NCI-H1105 (cell line): ENCODE results near the gene MCC.

Experiments used
- DNase-seq: peaks from one replicate; lab custom pipeline; 2025; lab: John Stamatoyannopoulos, UW

The MCC gene

DNA sequence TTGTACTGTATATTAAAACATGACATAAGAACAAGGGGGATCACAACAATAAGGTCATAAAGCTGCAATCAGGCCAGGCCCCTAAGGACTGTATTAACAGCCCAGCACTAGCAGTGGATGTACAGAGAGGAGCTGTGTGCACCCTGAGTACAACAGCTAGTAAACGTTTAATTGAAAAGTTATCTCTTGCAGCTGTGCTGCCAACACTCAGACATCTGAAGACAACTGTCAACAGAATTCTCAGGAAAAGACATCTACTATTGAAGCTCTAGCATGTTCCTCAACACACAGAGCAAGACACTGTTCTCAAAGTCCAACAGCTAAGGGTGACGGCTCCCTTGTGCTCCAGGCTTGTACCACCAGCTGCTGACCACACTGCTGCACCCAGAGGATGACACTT is 312.1 kb downstream of the MCC start:
- no peak for DNase-seq

DNA sequence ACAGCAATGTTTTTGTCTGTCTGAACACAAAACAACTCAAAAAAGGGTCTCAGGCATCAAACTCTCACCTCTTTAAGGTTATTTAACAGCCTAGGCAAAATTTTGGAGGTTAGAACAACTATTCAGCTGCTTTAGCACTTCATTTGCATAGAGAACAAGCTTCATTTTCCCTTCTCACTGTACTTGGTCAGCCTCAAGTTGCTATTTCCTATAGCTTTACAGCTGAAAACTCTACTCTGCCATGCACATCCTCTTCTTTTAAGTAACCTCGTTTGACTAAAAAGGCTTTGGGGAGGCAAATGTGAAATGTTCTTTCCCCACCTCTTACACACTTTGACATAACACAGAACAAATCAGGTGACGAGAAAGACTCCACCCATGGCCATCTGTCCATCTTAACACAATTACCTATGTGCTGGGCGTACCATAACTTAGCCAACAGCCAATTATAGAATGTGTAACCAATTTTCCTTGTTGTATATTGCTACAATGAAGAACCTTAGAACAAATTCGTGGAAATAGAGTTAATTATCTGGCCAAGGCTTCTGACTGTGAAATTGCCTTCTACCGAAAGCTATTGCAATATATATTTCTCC is 315.9 kb downstream of the MCC start:
- no peak for DNase-seq

DNA sequence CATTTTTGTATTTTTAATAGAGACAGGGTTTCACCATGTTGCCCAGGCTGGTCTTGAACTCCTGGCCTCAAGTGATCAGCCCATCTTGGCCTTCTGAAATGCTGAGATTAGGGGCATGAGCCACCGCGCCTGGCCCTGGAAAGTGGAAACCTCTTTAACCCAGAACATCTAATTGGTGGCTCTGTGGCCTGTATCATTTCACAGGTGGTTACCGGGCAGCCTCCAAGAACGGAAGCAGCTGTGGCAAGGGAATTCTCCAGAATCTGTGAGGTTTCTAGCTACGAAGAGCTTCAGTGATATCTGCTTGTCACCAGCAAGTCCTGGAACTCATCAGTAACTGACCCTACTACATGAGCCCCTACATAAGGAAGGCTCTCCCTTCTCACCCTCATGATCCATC is 316.7 kb downstream of the MCC start:
- no peak for DNase-seq

DNA sequence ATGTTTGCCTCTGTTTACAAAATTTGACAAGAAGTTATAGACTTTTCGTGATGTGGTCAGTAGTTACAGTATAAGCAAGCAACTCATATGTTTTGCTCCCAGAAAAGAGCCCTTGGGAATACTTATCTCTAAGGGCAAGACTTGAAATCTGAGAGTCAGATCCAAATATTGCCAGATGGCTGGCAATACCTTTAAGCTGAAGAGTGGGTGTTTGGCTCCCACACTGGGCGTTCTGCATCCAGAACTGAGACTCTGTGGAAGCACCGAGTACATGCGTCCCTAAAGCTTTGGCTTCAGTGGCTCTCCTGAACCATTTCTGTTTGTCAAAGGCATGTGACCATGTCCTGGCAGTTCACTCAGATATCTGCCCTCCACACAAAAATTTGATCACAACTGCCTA is 317.5 kb downstream of the MCC start:
- DNase-seq: no peak

DNA sequence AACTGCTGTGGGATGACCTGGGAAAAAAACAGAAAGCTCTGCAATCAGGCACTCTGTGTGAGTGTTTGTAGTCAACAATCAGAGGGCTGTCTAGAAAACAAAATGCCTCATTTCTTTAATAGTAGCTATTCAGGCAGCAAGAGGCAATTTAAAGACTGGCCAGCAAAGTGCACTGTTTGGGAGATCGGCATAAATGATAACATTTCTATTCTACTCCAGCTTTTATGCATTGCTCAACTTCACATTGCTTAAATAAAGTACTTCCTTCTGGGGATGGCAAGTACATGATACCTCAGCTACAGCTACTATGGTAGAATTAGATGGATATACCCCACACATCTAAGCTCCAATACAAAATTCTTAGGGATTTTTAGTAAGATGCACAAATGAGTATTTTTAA is 318.5 kb downstream of the MCC start:
- no peak for DNase-seq

DNA sequence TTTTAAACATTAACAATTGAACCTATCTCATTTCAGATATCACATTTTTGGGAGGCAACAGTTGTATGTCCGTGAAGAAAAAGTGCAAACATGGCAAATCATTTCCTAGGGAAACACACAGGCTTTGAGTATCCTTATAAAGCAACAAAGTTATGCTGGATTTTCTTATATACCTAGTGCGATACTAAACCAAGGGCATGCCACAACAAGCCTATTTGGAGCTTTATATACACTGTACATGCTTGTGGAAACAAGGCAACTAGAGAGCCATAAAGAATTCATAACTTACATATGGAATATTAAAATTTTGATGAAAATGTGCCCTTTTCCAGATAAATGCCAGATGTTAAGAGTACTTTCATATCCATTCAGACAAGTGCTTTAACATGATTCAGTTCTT is 320.3 kb downstream of the MCC start:
- no peak for DNase-seq

DNA sequence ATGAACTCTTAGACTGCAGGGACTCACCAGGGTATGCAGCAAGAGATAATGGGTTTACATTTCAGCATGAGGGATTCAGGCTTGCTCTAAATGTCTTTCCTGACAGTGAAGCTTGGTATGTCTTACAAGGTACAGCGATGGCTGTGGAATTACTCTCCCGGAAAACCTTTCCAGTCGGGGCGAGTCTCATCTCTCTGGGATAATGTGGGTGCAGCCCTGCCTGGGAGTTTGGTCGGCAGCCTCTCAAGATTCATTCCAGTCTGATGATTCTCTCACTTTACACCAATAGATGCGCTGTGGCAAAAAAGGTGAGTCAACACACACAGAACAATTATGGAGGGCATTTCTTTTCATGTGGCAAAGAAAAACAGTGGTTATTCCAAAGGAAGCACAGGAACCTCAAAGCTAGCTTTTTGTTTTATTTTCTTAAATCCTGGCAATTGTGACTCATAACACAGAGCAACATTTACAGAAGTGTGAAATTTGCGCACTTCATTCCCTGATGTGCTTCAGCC is 321.3 kb downstream of the MCC start:
- no peak for DNase-seq

DNA sequence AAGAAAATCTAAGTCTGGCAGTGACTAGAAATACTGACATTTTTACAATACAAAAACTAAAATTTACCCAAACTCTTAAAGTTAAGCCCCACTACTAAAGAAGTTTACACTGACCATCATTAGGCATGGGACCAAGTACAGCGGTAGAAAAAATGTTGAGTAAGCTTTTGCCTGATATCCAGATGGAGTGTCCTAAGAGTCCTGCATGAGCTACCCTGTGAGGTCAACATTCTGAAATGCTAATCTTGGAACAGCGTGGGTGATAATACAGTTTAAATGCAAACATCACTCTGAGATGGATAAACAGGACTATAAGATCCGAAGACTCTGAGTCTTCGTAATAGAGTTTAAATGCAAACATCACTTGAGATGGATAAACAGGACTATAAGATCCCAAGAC is 322.0 kb downstream of the MCC start:
- DNase-seq: no peak

DNA sequence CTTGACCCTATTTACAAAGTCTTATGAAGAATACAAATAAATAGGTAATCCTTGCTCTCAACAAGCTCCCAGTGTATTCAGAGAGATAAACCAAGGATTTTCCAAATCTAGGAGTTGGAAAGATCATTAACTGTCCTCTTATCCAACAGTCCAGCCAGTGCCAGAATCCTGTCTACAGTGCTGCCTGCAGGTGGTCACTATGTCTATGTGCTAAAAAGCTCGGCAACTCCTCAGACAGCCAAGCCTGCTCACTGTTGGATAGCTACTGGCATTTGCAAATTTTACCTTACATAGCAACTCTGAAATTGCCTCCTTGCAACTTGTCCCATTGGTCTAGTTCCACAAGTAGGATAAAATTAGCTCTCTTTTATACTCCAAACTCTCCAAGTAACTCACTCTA is 324.2 kb downstream of the MCC start:
- DNase-seq: no peak

DNA sequence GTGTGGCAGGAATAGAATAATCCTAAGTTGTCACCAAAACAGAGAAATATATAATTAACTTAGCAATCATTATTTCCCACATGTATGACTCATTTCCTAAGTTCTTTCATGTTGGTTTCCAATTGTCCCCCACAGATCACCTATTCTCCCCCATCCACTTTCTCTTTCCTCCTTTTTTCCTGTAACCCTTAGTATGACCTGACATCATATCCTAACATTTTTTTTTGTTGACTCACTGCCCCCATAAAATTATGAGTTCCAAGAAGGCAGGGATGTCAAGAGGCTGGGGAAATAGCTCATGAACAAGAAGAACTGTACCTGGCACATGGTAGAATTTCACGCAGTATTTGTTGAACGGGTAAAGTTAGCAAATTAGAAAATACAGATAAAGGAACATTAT is 324.9 kb downstream of the MCC start:
- DNase-seq: no peak

DNA sequence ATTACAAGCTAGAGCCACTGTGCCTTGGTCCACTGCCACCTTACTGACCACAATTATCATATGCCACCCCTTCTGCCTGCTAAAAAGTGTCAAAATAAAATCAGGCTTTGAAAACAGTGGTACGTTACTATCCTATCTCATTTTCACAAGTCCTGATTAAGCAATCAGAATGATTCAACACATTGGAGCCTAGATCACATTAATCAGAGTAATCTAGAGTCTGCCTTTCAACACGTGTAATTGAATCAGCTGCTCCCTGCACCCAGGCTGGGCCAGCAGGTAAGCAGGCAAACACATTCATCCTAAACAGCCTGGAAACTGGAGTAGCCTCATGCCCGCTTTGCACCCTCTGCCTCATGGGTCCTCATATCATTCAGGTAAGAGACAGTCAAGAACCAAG is 325.5 kb downstream of the MCC start:
- DNase-seq: no peak

DNA sequence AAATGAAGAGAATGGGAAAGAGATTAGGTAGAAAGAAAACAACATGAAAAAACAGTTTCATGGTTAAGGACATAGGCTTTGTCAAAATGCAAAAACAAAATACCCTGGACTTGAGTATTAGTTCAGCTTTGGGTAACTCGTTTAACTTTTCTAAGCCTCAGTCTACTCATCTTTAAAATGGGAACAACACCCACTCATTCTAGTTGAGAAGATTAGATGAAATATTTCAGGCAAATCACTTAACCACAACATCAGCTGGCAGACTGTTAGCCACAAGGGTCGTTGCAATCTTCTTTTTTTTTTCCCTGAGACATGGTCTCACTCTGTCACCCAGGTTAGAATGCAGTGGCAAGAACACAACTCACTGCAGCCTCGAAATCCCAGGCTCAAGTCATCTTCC is 326.0 kb downstream of the MCC start:
- no peak for DNase-seq

DNA sequence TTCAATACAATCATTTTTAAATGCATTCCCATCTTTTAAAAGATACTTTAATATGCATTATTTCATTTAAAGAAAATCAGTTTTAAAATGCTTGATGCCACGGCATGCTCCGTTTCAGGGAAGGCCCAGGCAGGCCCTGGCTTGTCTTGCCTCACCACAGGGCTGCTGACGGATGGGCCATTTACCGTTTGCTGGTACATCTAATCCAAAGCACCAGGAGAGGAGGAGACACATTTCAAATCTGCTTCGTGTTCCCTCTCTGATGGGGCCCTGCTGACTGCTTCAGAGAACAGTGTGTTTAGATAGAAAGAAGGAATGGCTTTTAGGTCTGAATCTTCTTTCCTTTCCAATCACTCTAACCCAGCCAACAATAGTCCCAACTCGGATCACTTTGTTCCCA is 326.4 kb downstream of the MCC start:
- no peak for DNase-seq

DNA sequence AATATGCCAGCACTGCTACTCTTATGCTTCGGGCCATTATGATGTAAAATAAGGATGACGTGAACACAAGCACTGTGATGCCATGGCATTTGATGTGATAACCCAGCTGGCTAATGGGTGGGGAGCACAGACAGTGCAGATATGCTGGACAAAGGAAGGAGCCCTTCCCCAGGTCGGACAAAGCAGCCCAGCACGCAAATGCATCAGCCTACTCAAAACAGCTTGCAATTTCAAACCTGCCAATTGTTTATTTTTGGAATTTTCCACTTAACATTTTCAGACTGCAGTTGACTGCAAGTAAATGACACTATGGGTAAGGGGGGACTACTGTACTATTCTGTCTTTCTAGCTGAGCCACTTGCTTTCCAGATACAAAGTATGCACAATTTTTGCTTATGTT is 330.4 kb downstream of the MCC start:
- DNase-seq: no peak

DNA sequence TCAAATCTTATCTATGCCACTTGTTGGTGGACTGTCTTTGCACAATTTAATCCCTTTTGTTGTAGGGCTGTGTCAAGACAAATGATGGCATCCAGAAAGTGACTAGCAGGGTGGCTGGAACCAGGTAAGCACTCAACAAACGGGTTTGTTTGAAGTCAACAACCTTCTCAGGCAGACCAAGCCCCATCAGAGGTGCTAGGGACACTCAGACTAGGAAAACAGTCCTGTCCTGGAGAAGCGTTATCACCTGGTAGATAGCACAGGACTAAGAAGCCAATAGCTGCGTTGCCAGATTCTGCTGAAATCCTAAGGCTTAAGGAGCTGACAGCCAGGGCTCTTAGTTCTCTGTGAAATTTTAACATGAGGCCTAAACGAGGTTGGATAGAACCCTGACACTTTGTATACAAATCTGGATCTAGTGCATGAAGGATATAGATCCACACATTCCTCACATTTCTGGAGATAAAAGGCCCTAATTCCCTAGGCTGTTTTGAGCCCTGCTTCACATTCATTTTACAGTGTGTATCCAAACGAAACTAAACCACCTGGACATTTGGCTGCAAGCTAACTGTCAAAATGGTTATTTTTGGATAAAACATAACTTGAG is 331.9 kb downstream of the MCC start:
- no peak for DNase-seq

DNA sequence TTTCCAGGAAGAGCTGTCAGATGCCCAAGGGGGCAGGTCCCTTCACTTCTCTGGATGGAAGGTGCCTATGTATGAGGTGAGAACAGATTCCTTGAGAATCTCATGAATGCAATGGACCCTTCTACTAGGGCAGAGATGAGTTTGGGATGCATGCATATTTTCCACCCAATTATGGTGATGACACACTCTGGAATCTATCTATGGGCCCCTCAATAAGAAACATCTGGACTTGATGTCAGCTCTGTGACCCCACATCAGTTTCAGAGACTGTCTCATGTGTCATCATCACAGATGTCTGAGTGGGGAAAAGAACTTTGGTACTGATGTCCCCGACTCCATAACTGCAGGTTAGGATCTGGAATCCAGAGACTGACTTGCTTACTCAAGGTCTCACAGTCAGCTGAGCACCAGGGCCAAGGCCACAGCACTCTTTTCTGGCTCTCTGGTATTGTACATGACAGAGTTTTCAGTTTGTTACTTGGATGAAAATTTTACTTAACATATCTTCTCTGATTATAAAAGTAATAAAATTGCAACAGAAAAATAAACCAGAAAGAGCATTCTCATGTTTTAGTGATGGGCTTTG is 334.6 kb downstream of the MCC start:
- DNase-seq: no peak

DNA sequence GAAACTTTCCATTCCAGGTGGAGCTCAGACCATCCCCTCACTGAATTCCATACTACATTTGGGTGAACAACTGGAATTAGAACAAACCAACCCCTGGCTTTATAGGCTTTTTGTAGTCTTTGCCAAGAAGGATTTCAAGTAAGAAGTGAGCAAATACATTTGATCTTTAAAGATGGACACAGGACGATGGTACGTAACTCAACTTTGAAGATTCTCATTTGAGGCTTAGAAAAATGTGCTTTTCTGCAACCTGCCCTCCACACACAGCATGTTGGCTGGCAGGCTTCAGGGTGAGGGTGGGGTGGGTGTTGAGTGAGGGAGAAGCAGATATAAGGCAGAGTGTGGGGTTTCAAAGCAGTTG is 335.9 kb downstream of the MCC start:
- no peak for DNase-seq

DNA sequence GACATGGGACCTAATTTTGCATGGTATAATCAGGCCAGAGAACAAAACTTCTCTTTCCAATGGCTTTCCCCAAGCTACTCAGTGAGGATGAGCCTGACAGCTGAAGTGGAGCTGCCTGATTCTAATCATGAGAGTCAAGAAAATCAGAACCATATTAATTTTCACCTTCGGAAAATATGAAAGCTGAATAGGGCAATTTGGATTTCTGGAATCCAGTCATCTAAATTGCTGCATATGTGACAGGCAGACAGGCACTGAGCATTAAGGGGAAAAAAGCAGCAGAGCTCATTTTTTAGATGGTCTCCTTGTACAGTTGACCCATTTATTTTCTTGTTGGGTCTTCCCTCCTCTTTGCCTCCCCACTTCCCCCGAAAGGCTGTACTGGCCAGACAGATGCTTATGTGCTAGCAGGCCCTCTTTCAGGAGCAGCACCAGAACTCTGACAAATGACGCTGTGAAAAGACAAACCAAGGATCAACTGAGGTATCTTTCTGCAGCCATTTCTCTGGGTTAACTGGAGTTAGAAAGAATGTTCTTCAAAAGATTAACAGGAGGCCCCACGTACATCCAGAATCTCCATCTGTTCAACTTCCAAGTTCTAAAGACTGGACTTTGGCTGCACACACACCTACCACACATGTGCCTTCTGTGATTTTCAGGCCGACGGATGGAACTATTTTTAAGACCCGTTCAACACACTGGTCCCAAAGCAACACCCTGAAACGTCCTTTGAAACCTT is 336.4 kb downstream of the MCC start:
- DNase-seq: no peak

DNA sequence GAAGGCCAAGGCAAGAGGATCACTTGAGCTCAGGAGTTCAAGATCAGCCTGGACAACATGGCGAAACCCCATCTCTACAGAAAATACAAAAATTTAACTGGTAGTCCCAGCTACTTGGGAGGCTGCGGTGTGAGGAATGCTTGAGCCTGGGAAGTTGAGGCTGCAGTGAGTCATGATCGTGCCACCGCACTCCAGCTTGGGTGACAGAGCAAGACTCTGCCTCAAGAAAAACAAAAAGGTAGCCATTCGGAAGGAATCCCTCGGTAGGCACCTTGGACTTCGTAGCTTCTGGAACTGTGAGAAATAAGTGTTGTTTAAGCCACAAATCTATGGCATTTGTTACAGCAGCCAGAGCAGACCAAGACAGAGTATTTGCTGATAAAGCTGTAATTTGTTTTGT is 337.4 kb downstream of the MCC start:
- no peak for DNase-seq

DNA sequence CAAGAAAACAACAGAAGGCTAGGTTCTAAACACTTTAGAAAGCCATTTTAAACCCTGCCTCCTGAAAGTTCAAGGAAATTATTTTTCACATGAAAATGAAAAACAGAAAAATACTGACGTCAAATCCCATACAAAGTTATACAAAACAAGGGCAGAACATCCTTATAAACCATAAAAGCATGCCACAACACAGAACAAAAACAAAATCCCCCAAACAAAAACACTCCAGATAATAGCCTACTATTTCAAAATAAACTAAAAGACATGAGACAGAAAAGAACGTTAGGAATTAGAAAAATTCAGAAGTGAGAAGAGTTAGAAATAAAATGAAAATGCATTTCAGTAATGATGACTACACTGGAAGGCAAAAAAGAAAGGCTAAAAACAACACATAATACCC is 338.0 kb downstream of the MCC start:
- no peak for DNase-seq

DNA sequence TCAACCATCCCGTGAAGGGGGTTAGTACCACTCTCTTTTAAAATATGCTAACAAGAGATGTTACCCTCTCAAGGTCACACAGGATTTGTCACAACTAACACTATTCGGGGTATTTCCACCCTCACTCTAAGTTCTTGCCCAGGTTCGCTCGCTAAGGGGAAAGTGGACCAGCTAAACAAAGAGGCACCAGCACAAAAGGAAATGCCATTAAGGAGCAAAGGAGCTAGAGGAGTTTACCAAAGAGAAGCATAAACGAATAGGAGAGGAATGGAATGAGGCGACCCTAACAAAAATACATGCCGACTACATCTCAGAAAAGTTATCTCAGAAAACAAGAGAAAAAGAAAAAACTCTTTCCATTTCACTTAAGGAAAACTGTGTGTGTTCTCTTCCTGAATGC is 340.7 kb downstream of the MCC start:
- DNase-seq: no peak

DNA sequence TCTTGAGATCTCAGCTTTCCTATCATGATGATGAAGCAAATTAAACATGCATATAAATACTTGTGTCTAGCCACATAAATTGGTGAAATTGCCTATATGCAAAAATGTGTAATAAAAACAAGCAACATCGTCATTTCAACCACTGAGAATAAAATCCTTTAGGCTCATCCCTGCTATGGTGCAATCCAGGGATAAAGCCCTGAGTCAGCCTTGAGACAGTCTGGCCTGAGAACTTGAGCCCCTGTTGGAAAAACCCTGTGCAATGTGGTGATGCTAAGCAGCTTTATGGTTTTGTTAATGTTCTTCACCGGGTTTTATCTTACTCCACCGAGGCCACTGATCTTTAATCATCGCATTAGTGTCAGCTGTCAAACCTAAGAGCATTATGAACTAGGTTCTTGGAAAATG is 341.1 kb downstream of the MCC start:
- DNase-seq: no peak

DNA sequence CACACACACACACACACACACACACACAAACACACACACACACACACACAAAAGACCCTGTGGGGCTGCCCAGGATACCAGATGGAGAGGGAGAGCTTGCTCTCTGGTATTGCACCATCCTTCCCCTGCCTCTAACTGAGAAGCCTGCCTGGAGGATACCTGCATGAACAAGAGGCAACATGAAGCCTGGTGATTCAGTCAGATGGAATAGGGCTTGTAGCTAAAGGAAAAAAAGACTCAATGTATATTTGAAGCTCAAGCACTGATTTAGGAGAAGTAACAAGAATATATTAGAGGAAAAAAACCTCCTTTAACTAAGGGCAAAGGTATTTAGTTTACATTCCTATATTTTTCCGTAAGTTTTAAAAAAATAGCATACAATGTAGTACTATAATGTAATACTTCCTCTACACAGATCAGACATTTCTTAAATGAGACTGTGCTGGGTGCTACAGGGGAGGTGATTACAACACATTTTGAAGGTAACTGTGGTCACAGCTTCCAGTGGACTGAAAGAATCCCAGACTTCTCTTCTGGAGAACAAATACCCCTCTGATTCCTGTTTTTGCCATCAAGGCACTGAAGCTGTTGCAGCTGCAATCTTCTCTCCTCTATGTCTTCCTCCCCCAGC is 342.4 kb downstream of the MCC start:
- no peak for DNase-seq
